H1 (cell line): Measurements from ENCODE around the gene LYPD1. TPM values are rescaled to one million over a fixed set of nuclear protein-coding genes. Genes with fewer than 3 reads are reported as not detected.

ENCODE experiments used
- CTCF ChIA-PET: fragments of 300-600 bp; sonication (Branson Sonifier 250); formaldehyde crosslinking; loops from one replicate; lab custom pipeline; 2021; ENCODE audit not compliant: partially characterized antibody; lab: Charles Lee
- POLR2A ChIA-PET: fragments of 300-600 bp; sonication (Branson Sonifier 250); formaldehyde crosslinking; loops from one replicate; lab custom pipeline; 2021; ENCODE audit warnings: inconsistent platforms; ENCODE audit not compliant: partially characterized antibody; lab: Charles Lee
- DNase-seq, 2 experiments: peaks; one replicate each; pipeline versions ENCODE4 v3.0.0 to v3.0.0-alpha.2; 2010 to 2022; ENCODE audit warnings: low spot score in 2 of 2, low read depth in 1 of 2, mixed read lengths in 1 of 2
- FAIRE-seq: peaks from 2 replicates; lab custom pipeline; 2011; peaks lifted over from hg19 to GRCh38; lab: Jason Lieb, UNC
- H2AFZ ChIP-seq: 2 replicates; pipeline ENCODE4 v1.8.1; 2012; ENCODE audit warnings: low read length, inconsistent platforms
- H2AK5ac ChIP-seq: 2 replicates; pipeline ENCODE4 v1.6.1; 2013; ENCODE audit warnings: low read depth, low read length
- H2BK120ac ChIP-seq: replicated peaks from 2 replicates; pipeline ENCODE3; 2013; ENCODE audit warnings: low read depth, low read length, inconsistent platforms
- H2BK12ac ChIP-seq: 2 replicates; pipeline ENCODE4 v1.6.1; 2013; ENCODE audit warnings: low read depth, low read length
- H2BK15ac ChIP-seq: 2 replicates; pipeline ENCODE4 v1.6.1; 2013; ENCODE audit warnings: low read length
- H2BK20ac ChIP-seq: 2 replicates; pipeline ENCODE4 v1.6.1; 2013; ENCODE audit warnings: low read length
- H2BK5ac ChIP-seq: 2 replicates; pipeline ENCODE4 v1.6.1; 2013; ENCODE audit warnings: low read depth, low read length
- H3K14ac ChIP-seq: 2 replicates; pipeline ENCODE4 v1.6.1; 2013; ENCODE audit warnings: inconsistent platforms; ENCODE audit not compliant: insufficient read length
- H3K18ac ChIP-seq: 2 replicates; pipeline ENCODE4 v1.6.1; 2013; ENCODE audit warnings: low read length; ENCODE audit errors: extremely low read depth
- H3K23ac ChIP-seq: 2 replicates; pipeline ENCODE4 v1.6.1; 2013; ENCODE audit warnings: inconsistent platforms; ENCODE audit not compliant: insufficient read length
- H3K23me2 ChIP-seq: 2 replicates; pipeline ENCODE4 v1.6.1; 2013; ENCODE audit warnings: low read depth, low read length
- H3K27ac ChIP-seq: 2 replicates; pipeline ENCODE4 v1.6.1; 2011; ENCODE audit warnings: low read depth, low read length, inconsistent platforms
- H3K27me3 ChIP-seq, 4 experiments: replicated peaks in 1 of 4; 1 replicate in 1 of 4; 2 replicates in 3 of 4; pipeline versions ENCODE4 v1.6.1 to v1.8.1; 2011 to 2013; ENCODE audit warnings: low read length in 3 of 4, mild to moderate bottlenecking in 3 of 4, inconsistent platforms in 2 of 4, mixed read lengths in 2 of 4, moderate library complexity in 1 of 4; ENCODE audit not compliant: control insufficient read depth in 3 of 4, insufficient read depth in 3 of 4; ENCODE audit errors: extremely low read depth in 1 of 4
- H3K36me3 ChIP-seq, 4 experiments: 2 replicates each; pipeline versions ENCODE4 v1.6.1 to v1.8.1; 2011 to 2013; ENCODE audit warnings: mild to moderate bottlenecking in 4 of 4, low read length in 3 of 4, moderate library complexity in 2 of 4, control low read depth in 1 of 4, inconsistent platforms in 1 of 4; ENCODE audit not compliant: insufficient read depth in 4 of 4, control insufficient read depth in 2 of 4
- H3K4ac ChIP-seq: replicated peaks from 2 replicates; pipeline ENCODE3; 2013; ENCODE audit warnings: low read length, low read depth, mixed read lengths, inconsistent platforms; ENCODE audit not compliant: insufficient read length
- H3K4me1 ChIP-seq, 4 experiments: replicated peaks in 1 of 4; 1 replicate in 1 of 4; 2 replicates in 3 of 4; pipeline versions ENCODE4 v1.6.1 to v1.8.1; 2011 to 2013; ENCODE audit warnings: low read length in 3 of 4, inconsistent platforms in 2 of 4, mixed read lengths in 1 of 4; ENCODE audit not compliant: insufficient read depth in 4 of 4, control insufficient read depth in 3 of 4
- H3K4me2 ChIP-seq, 2 experiments: 2 replicates each; pipeline versions ENCODE4 v1.6.1 to v1.8.1; 2011 to 2013; ENCODE audit warnings: low read depth in 2 of 2, low read length in 2 of 2, control low read depth in 1 of 2, inconsistent platforms in 1 of 2, mild to moderate bottlenecking in 1 of 2; ENCODE audit not compliant: insufficient read depth in 1 of 2
- H3K4me3 ChIP-seq, 4 experiments: fragments of 200-600, 300-600 bp in 1 of 4; sonication (generic), shearing (Covaris generic), sonication (Bioruptor Twin) in 1 of 4; 2 replicates each; pipeline versions ENCODE4 v1.5.1 to v1.8.1; 2011 to 2016; ENCODE audit warnings: low read length in 4 of 4, low read depth in 3 of 4, control low read depth in 2 of 4, inconsistent platforms in 2 of 4, mild to moderate bottlenecking in 2 of 4, mixed read lengths in 1 of 4, moderate library complexity in 1 of 4; ENCODE audit not compliant: insufficient read depth in 2 of 4; ENCODE audit errors: extremely low read depth in 1 of 4
- H3K56ac ChIP-seq: replicated peaks from 2 replicates; pipeline ENCODE3; 2013; ENCODE audit warnings: low read depth, mild to moderate bottlenecking, mixed read lengths, low read length, inconsistent platforms; ENCODE audit not compliant: insufficient read length
- H3K79me1 ChIP-seq: 2 replicates; pipeline ENCODE4 v1.6.1; 2013; ENCODE audit warnings: low read depth, low read length, control low read depth
- H3K79me2 ChIP-seq, 2 experiments: 2 replicates each; pipeline versions ENCODE4 v1.6.1 to v1.8.1; 2012 to 2013; ENCODE audit warnings: low read length in 2 of 2, mild to moderate bottlenecking in 2 of 2, inconsistent platforms in 1 of 2; ENCODE audit not compliant: insufficient read depth in 2 of 2, control insufficient read depth in 1 of 2
- H3K9ac ChIP-seq, 4 experiments: replicated peaks in 1 of 4; 1 replicate in 1 of 4; 2 replicates in 3 of 4; pipeline versions ENCODE4 v1.6.1 to v1.8.1; 2011 to 2013; ENCODE audit warnings: low read depth in 3 of 4, low read length in 3 of 4, control low read depth in 2 of 4, mild to moderate bottlenecking in 2 of 4, moderate library complexity in 2 of 4, inconsistent platforms in 1 of 4; ENCODE audit errors: extremely low read depth in 1 of 4
- H3K9me3 ChIP-seq, 2 experiments: 2 replicates each; pipeline versions ENCODE4 v1.6.1 to v1.8.1; 2012 to 2013; ENCODE audit warnings: mild to moderate bottlenecking in 2 of 2, moderate library complexity in 2 of 2, control low read depth in 1 of 2, inconsistent platforms in 1 of 2, low read depth in 1 of 2, low read length in 1 of 2, mixed read lengths in 1 of 2; ENCODE audit not compliant: insufficient read depth in 2 of 2
- H4K20me1 ChIP-seq, 2 experiments: replicated peaks in 1 of 2; 2 replicates each; pipeline versions ENCODE3 to v1.8.1; 2011 to 2013; ENCODE audit warnings: inconsistent platforms in 2 of 2, low read length in 2 of 2, mild to moderate bottlenecking in 1 of 2; ENCODE audit not compliant: insufficient read depth in 2 of 2, control insufficient read depth in 1 of 2
- H4K5ac ChIP-seq: 2 replicates; pipeline ENCODE4 v1.6.1; 2013; ENCODE audit warnings: low read length, low read depth, mixed read lengths, inconsistent platforms; ENCODE audit not compliant: insufficient read length
- H4K8ac ChIP-seq: 2 replicates; pipeline ENCODE4 v1.8.0; 2013; ENCODE audit warnings: mild to moderate bottlenecking, moderate library complexity, low read length, inconsistent platforms; ENCODE audit not compliant: insufficient read depth; ENCODE audit errors: extremely low read depth
- H4K91ac ChIP-seq: replicated peaks from 2 replicates; pipeline ENCODE3; 2013; ENCODE audit warnings: low read length, mixed read lengths, inconsistent platforms; ENCODE audit not compliant: insufficient read length
- BCL11A ChIP-seq, 2 experiments: IDR thresholded peaks; one replicate each; pipeline ENCODE4 v1.6.1; 2011; ENCODE audit warnings: low read depth in 2 of 2, low read length in 2 of 2, mild to moderate bottlenecking in 2 of 2
- EP300 ChIP-seq, 2 experiments: IDR thresholded peaks; 1 replicate in 1 of 2; 2 replicates in 1 of 2; pipeline ENCODE4 v1.6.1; 2011 to 2012; ENCODE audit warnings: low read depth in 2 of 2, low read length in 2 of 2, mild to moderate bottlenecking in 2 of 2, borderline replicate concordance in 1 of 2, inconsistent platforms in 1 of 2, moderate library complexity in 1 of 2
- EZH2 ChIP-seq: fragments of 200-600 bp; sonication (generic); IDR thresholded peaks from 2 replicates; pipeline ENCODE4 v1.7.1; 2012; ENCODE audit warnings: low read depth, mild to moderate bottlenecking, moderate library complexity, low read length, inconsistent platforms; ENCODE audit not compliant: severe bottlenecking
- FOSL1 ChIP-seq: IDR thresholded peaks from 2 replicates; pipeline ENCODE4 v1.6.1; 2011; ENCODE audit warnings: mild to moderate bottlenecking, low read depth, low read length, moderate library complexity; ENCODE audit not compliant: insufficient read depth
- GTF2F1 ChIP-seq: IDR thresholded peaks from 2 replicates; pipeline ENCODE4 v1.6.1; 2012; ENCODE audit warnings: low read depth, low read length, improper control_type of control experiment, borderline replicate concordance
- KDM1A ChIP-seq: fragments of 200-600, 300-600 bp; sonication (generic); IDR thresholded peaks from 2 replicates; pipeline ENCODE4 v1.7.1; 2016; ENCODE audit warnings: mild to moderate bottlenecking, low read length, borderline replicate concordance
- RAD21 ChIP-seq, 2 experiments: IDR thresholded peaks in 1 of 2; conservative IDR thresholded peaks in 1 of 2; 2 replicates each; pipeline ENCODE4 v1.6.1; 2011; ENCODE audit warnings: low read depth in 2 of 2, low read length in 2 of 2, improper control_type of control experiment in 1 of 2, inconsistent platforms in 1 of 2, mild to moderate bottlenecking in 1 of 2, moderate library complexity in 1 of 2
- SIN3A ChIP-seq, 2 experiments: IDR thresholded peaks in 1 of 2; conservative IDR thresholded peaks in 1 of 2; 2 replicates each; pipeline ENCODE4 v1.6.1; 2011 to 2012; ENCODE audit warnings: low read length in 2 of 2, improper control_type of control experiment in 1 of 2, low read depth in 1 of 2, mild to moderate bottlenecking in 1 of 2
- SP2 ChIP-seq: IDR thresholded peaks from 2 replicates; pipeline ENCODE4 v1.6.1; 2012; ENCODE audit warnings: mild to moderate bottlenecking, low read length, inconsistent platforms
- SUZ12 ChIP-seq: fragments of 200-600 bp; sonication (generic); IDR thresholded peaks from 2 replicates; pipeline ENCODE4 v1.6.1; 2012; ENCODE audit warnings: mild to moderate bottlenecking, inconsistent platforms, low read length, moderate library complexity, mixed read lengths
- TAF1 ChIP-seq: IDR thresholded peaks from 2 replicates; pipeline ENCODE4 v1.6.1; 2011; ENCODE audit warnings: mild to moderate bottlenecking, low read depth, low read length
- ZNF274 ChIP-seq: IDR thresholded peaks from 2 replicates; pipeline ENCODE4 v1.7.0; 2012; ENCODE audit warnings: low read length, borderline replicate concordance; ENCODE audit errors: extremely low read depth
- WGBS, 2 experiments: shearing (Covaris generic) in 1 of 2; methylation state at CpG; one replicate each; pipeline versions ENCODE4 v1.1.6 to v1.1.7; 2013 to 2015; ENCODE audit warnings: low lambda C conversion rate in 2 of 2, mixed read lengths in 2 of 2, inconsistent platforms in 1 of 2, low coverage in 1 of 2, missing lambda C conversion rate in 1 of 2; ENCODE audit not compliant: insufficient replicate concordance in 2 of 2, insufficient coverage in 1 of 2, insufficient read length in 1 of 2; ENCODE audit errors: extremely low coverage in 1 of 2, missing lambda C conversion rate in 1 of 2; 5-methylcytosine and 5-hydroxymethylcytosine counted together
- polyA plus RNA-seq, 7 experiments: library from polyadenylated mRNA; depleted of rRNA in 3 of 7; stranded (reverse) in 5 of 7; unstranded in 2 of 7; fragments of >200 nt in 5 of 7; fragments of 200-250 nt in 2 of 7; gene quantifications; 1 replicate in 5 of 7; 2 replicates in 1 of 7; 4 replicates in 1 of 7; pipeline versions ENCODE4 v1.2.1 to v1.2.3, GENCODE V29; 2011 to 2013; ENCODE audit warnings: missing spikeins in 2 of 7, mixed read lengths in 2 of 7
- total RNA-seq: library from RNA; stranded (reverse); fragmentation: NEBNext Ultra II Directional; extraction: Animal tissue kit (Norgen Biotek cat#: 25700); gene quantifications from 2 replicates; pipeline ENCODE4 v1.2.1, GENCODE V29; 2021
- TF ChIP-seq, protein P1 (sequence below): IDR thresholded peaks from 2 replicates; pipeline ENCODE4 v1.6.1; 2011; ENCODE audit warnings: low read depth, mild to moderate bottlenecking, low read length; ENCODE audit not compliant: insufficient read depth

The LYPD1 gene
- total and polyA plus RNA-seq, 2 of the 8 experiments (the other 6 are each of a cell fraction or from before 2014, with no cell fraction given) = 1.9 to 2.7 TPM

DNA sequence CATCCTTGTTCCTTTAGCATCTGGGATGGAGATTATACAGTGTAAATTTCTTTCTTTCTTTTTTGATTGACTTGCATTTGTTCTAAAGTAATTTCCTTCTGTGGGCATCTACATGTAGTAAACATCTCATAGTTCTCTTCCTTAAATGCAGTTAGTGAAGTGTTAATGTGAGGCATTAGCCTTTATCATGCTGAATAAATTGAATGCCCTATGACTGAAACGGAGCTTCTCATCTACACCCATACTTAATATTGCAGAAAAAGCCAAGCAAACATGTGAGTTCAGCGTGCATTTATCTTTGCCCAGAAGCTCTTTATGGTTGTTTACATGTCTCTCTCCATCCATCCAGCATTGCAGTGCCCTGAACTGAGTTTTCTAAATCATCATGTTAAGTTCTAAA is 58.3 kb downstream of the LYPD1 start:
- Histone ChIP-seq H4K8ac (no peak overlapping the region), H3K18ac (no peak overlapping the region), H3K4me2 (no peak overlapping the region), H2BK5ac (no peak overlapping the region), H3K23ac (no peak overlapping the region), H2BK20ac (no peak overlapping the region), H4K20me1 (no peaks in the 10 kb centered on the region), H2BK15ac (no peak overlapping the region), H3K36me3 (no peaks in the 10 kb centered on the region), H3K23me2 (no peaks in the 10 kb centered on the region), H3K4ac (no peak overlapping the region), H4K91ac (no peak overlapping the region), H3K4me3 (no peak overlapping the region), H3K9me3 (no peaks in the 10 kb centered on the region), H3K79me1 (no peaks in the 10 kb centered on the region), H3K14ac (no peak overlapping the region), H2BK120ac (no peak overlapping the region), H3K4me1 (peaks cover 0 to 3% (median 0%) of the 10 kb centered on the region in 4 experiments; a peak in 3 of 7 replicates), H2AK5ac (no peak overlapping the region), H3K27ac (no peak overlapping the region), H2AFZ (no peak overlapping the region), H4K5ac (no peak overlapping the region), H3K27me3 (no peaks in the 10 kb centered on the region), H3K56ac (no peak overlapping the region), H2BK12ac (no peak overlapping the region), H3K9ac (no peak overlapping the region), H3K79me2 (no peaks in the 10 kb centered on the region)
- CTCF ChIA-PET = interaction anchor here (1.7 kb wide), 1 partner anchor 37 kb away, joined by 3 read pairs; no protein-coding TSS in a partner anchor
- POLR2A ChIA-PET = no interaction called here
- WGBS, 2 experiments = 75% methylated on average over 2 of the region's 2 CpGs; no CpG with 5 or more reads in 1 of the 2 experiments
- FAIRE-seq (no peak), DNase-seq (no peak)
- TF ChIP-seq, protein P1, sequence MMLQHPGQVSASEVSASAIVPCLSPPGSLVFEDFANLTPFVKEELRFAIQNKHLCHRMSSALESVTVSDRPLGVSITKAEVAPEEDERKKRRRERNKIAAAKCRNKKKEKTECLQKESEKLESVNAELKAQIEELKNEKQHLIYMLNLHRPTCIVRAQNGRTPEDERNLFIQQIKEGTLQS = no peak
- TF ChIP-seq EP300 (IDR thresholded peaks at IDR 0.05; ENCODE audit: borderline replicate concordance in 1 of 2, low read depth in 2 of 2, low read length in 2 of 2) (no peak), FOSL1 (no peak), GTF2F1 (no peak), SUZ12 (no peak), SP2 (no peak), SIN3A (conservative IDR thresholded peaks at IDR 0.05 in 1 of 2, IDR thresholded peaks at IDR 0.05 in 1 of 2; ENCODE audit: low read depth in 1 of 2, low read length in 2 of 2) (no peak), RAD21 (IDR thresholded peaks at IDR 0.05 in 1 of 2, conservative IDR thresholded peaks at IDR 0.05 in 1 of 2; ENCODE audit: low read depth in 2 of 2, low read length in 2 of 2) (no peak), BCL11A (IDR thresholded peaks at IDR 0.05; ENCODE audit: low read depth in 2 of 2, low read length in 2 of 2) (no peak), EZH2 (no peak), KDM1A (no peak), TAF1 (no peak), ZNF274 (no peak)
